NCI-H2171 (cell line): ENCODE measurements around the gene HEXB.
"Not testable (repeated sequence)": the region's sequence is repeated elsewhere in the genome, so short reads cannot be mapped to it uniquely, and the experiment has no call there.

Source experiments
- DNase-seq: peaks from one replicate; lab custom pipeline; 2025; lab: John Stamatoyannopoulos, UW

Gene HEXB

DNA sequence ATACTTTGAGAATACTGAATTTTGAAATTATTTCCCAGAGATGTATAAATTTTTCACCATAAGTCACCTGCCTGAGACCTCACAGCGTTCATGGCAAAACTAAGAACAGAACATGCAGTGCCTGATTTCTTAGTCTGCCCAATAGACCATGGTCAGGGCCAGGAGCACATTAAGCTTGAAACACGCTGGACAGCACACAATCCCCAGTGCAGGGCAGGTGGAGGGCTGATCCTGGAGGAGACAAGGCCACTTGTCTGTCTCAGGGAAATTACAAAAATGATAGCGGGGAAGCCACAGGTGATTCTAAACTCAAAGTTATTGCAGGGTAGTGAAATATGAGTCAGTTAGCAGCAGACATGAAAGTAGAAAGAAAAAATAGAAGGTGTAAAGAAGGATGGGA, 25.9 kb upstream of the HEXB start:
- DNase-seq: no peak

DNA sequence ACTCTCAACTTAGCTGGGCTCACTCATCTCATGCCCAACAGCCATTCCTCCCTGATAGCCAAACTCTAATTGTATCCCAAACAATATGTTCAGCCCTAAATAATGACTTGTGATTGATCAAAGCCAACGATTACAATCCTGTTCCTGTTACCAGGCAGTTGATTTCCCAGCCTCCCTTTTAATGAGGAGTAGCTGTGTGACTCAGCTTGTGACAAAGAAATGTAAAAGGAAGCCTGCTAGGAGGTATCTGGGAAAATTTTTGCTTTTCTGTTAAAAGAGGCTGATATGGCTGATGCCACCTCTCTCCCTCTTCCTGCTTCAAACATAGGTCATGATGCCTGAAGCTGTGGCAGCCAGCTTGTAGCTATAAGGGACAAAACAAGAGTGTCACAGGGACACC, 24.9 kb upstream of the HEXB start:
- no peak for DNase-seq

DNA sequence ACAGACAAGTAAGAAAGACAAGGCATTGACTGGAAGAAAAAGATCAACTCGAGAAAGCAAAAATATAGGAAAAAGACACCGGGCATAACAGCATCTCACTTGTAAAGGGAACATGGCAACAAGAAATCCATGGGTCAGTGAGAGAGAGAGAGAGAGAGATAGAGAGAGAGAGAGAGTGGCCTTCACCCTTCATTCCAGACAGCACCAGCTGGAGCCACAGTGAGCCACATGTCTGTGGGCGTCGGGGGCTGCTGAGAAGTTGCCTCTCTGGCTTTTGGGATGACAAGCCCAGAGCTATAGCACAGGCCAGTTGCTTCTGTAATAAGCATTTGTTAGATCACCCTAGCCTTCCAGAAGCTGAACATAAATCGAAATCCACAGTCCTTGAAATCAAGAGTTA, 24.2 kb upstream of the HEXB start:
- DNase-seq: no peak

DNA sequence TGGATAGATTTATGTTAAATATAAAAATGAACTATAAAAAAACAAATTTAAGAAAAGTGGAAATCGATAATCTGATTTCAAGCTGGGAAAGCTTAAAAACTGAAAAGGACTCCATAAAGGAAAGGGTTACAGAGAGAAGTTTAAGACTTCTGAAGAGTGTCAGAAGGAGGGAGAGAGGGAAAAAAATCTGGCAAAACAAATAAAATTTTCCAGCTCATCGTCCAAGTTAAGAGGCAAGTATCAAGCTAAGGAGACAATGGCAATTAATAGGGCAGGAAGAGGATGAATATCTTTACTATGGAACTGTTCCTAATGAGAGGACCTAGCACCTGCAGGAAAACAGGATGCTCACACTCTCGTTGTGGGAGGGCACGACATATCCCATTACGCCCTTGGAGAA, 20.5 kb upstream of the HEXB start:
- no peak for DNase-seq

DNA sequence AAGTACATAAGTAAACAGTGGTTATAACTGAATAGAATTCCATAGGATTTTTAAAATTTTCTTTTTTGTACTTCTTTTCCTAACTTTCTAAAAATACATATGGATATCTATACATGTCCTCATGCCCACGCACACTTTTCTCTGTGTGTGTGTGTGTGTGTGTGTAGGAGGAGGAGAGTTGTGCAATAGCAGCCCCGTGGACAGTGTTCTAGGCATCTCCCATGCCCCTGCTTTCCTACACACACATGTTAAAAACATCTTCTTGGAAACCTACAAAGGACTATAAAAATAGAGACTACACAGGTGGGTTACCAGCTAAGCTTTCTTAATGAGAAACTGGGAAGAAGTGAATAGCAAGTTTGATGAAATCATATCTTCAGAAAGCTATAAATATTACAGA, 19.8 kb upstream of the HEXB start:
- DNase-seq: no peak

DNA sequence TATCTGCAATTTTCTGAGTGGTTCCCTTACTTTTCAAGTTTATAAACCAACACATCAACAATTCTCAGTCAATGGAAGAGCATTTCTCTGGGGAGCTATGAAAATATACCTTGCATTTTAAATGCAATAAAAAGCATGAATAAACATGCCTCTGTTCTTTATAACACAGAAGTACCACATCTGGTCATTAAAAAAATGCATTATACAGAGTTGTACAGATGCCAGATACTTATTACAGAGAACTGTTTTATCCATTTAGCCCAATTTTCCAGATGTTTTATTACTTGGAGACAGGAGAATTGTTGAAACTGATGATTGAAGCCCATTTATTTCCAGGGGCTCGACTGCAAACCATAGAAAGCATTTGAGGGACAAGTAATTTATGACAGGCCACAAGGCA, 19.2 kb upstream of the HEXB start:
- DNase-seq: no peak

DNA sequence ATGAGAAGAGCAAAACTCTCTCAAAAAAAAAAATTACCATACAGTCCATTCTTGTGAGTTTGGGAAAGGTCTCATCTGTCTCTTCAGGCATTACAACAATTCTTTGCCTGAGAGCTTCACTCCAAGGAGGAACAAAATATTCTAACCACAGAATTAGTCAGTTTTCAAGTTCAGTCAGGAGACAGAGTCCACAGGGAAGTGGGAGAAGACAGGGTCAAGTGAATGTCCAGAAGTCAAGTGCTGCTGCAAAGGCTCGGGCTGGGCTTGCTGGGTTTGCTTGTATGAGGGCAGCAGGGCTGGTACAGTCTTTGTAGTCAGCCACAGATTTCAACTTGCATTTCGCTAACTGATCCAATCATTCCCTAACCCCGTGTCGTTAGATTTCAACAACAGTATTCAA, 17.6 kb upstream of the HEXB start:
- no peak for DNase-seq

DNA sequence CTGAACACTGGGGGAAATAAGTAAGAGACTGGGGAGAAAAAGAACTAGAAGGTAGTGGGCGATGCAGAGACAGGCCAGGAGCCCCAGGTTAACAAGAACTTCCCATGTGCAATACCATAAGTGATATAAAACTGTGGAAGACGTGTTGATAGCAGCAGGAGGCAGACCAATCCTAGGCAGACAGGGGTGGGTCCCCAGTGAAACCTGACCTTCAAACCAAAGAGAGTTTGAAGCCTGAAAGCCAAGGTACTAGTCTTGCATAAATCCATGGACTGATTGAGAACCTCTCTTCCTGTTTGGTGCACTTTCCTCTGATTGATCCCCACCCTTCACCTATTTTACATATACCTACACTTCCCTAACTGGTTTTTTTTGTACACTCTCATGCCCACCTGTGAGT, 15.2 kb upstream of the HEXB start:
- no peak for DNase-seq

DNA sequence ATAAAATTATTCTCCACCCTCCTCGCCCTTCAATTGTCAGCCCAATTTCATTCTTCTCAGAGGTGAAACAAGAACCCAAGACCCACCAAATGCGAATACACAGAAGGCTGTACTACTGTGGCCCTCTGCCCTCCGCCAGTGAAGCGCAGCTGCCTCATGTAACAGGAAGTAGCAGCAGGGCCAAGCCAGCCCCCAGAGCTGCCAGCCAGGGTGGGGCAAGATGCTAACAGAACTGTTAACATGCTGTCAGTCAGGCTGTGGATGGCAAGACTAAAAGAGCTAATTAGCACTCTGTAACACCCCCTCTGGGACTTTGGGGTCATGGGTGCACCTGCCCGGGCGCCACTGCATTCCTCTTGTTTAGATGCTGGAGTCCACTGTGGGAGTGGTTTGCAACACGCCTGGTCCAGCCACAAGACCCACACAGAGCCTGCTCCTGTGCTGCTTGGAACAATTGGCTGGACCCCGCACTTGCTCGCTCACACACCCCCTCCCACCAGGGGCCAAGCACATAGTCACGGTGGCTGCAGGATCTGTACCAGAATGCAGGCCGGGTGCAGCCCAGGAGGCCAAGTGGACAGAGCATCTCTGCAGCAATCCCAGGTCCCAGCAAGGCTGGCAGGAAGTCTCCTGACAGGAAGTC, 14.5 kb upstream of the HEXB start:
- DNase-seq: no peak

DNA sequence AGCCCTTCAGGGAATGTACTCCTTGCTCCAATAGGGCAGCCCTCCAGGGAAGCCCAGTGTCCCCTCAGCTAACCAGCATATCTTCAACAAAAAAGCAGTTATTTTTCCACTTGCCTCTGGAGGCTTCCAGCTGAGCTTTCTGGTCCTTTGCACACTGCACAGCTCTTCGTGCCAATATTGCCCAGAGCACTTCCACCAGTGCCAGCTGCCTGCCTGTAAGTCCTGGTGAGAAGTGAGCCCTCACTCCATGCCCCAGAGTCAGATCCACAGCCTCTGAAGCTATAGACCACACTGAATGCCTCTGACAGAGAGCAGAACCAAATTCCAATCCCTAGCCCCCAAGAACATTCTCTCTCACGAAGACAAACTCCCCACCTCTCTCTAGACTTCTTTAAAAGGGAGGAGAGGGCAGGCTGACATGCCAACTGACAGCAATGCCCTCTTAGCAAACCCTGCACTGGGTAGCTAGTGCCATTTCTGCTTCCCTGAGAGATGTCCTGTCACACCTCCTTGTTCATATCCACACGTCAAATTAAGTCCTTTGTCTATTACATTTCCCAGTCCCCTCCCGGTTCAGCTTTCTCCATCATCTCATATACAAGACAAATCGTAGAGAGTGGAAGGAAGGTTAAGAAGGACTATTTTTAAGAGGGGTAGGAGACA, 12.7 kb upstream of the HEXB start:
- no peak for DNase-seq

DNA sequence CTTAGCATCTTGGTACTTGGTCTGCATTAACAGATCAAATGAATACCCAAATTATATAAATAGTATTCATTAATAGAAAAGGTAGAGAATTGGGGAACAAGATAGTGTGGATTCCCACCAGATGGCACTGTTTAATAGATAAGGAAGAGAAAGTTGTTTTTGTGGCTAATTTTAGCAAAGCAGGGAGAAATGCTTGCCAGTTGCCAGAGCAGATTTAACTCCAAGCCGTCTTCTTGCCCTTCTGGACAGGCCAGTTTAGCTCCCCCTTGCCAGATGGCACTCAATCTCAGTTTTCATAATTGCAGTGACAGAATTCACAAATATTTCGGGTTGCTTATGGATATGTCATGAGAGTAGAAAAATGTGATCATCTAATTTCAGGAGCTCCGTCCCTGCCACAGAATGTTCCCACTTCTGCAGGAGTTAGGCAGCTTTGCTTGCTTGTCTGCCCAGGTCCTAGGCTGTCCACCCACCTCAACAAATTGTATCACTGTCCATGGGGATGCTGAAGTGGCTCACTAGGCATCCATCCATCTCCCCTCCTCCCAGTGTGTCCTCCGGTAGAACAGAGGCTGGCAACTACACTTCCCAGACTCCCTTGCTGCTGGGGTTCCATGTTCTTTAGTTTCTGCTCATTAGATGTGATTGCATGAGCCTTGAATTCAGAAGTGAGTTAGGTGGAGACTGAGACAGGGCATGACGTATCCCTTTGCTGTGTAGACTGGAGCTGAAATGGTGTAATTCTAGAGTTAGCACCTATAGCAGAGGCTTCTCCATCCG, 11.8 kb upstream of the HEXB start:
- DNase-seq: no peak

DNA sequence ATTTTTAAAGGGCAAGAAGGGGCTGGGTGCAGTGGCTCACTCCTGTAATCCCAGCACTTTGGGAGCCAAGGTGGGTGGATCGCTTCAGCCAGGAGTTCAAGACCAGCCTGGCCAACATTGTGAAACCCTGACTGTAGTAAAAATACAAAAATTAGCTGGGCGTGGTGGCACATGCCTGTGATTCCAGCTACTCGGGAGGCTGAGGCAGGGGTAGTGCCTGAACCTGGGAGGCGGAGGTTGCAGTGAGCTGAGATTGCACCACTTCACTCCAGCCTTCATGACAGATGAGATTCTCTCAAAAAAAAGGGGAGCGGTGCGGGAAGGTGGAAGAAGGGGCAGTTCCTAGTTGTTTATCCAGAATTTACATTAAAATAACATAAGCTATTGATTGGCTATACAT, 8.6 kb upstream of the HEXB start:
- not testable (repeated sequence) for DNase-seq

DNA sequence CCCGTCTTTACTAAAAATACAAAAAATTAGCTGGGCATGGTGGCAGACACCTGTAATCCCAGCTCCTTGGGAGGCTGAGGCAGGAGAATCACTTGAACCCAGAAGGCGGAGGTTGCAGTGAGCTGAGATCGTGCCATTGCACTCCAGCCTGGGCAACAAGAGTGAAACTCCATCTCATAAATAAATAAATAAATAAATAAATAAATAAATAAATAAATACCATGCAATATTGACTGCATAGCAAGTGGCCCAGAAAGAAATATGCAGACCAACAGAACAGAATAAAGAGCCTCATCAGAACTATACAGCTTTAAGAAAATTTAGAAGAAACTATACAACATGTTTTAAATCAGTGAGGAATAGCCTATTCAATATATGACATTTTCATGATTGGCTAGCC, 6.9 kb upstream of the HEXB start:
- not testable (repeated sequence) for DNase-seq

DNA sequence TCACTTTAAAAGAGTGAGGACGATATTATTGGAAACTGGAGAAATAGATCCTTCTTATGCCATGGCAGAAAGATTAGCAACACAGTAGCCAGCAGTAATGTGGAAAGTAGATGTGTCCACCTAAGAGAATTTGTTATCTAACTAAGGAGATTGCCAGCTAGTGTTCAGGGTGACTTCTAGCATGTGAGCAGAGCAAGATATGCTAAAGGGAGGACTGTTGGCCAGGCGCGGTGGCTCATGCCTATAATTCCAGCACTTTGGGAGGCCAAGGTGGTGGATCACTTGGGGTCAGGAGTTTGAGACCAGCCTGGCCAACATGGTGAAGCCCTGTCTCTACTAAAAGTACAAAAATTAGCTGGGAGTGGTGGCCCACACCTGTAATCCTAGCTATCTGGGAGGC, 5.7 kb upstream of the HEXB start:
- not testable (repeated sequence) for DNase-seq

DNA sequence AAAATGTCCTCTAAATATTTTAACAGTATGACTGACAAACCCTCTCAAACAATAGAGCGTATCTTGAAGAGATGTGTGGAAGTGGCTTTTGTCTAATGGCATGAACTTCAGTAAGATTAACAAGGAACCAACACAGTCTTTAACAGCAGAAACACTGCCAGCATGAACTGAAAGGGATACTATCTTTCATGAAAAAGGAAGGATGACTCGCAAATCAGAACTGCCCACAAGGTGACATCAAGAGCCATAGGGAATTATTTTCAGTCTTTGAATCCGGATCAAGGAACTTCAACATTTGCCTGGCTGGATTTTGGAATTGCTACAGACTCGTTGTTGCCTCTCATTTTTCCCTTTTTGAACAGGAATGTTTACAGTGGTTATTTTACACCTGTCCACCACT, 5.1 kb upstream of the HEXB start:
- no peak for DNase-seq

DNA sequence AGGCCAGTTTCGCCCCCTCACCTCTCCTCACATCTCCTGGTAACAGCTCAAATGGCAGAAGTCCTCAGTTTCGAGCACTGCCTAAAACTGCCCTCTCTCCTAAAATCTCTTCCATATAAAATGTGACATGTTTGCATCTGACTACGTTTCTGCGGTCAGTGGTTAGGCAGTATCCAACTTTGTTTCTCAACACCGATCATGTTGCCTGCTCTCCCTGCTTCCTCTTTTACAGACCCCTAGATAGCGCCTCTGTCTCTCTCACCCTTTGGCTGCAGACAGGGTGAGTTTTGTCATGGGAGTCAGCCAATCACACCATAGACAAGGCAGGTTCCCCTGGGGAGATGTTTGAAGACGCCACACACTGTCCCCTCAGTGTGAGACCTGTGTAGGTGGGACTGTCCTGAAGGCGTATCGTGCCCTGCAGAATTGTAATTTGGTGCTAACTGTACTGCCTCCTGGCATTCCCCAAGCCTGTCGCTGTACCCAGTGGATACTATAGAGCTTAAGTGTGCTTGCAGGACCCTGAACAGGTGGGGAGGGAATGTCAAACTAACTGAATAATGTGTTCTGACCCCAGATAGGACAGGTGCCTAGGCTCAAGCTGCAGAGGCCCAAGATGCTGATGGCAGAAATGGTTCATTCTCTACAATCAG, 1.1 kb downstream of the HEXB start:
- no peak for DNase-seq

DNA sequence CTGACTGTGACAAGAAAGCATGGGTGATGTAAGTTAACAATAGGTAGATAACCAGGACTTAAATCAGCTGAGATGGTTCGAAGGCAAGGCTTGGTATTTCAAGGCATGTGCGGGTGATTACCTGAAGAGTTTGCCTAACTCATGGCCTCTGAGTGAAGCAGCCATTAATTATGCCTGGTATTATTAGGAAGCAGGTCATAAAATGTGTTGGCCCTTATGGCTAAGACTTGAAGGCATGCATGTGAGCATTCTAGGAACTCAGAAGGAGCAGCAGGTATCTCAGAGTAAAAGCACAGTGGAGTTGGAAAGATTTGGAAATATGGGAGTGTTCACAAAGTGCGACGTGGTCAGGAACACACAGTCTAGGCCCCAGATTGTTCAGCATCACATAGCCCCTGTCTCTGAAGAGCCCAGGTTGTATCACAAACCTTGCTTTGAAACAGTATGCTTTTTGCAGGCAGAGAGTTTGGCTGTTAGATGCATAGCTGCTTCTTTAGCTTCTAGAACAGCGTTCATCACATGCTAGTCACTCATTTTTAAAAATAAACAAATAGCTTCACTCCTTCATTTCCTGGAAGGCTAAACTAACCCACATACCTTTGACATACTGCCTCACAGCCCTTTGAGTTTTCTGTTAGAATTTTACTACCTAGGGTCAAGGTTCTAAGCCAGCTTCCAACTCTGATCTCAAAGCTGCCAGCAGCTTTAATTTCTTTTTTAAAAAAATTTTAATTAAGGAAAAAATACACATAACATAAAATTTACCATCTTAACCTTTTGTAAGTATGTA, 2.1 kb downstream of the HEXB start:
- DNase-seq: no peak

DNA sequence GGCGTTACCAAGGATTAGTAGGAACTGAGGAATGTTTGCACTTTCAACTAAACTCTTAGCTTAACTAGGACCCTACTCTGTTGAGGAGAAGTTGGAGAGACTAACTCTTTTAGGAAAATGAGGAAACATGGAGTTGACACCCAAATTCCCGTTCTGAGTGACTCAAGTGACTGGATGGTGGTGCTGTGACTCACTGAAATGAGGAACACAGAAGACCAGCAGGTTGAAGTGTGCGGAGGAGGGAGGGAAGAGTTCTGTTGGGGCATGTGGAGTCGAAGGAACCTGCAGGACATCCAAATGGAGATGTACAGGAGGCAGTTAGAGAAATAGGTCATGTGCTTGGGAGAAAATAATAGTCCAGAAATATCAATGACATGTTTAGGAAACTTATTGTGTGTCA, 8.2 kb downstream of the HEXB start:
- no peak for DNase-seq

DNA sequence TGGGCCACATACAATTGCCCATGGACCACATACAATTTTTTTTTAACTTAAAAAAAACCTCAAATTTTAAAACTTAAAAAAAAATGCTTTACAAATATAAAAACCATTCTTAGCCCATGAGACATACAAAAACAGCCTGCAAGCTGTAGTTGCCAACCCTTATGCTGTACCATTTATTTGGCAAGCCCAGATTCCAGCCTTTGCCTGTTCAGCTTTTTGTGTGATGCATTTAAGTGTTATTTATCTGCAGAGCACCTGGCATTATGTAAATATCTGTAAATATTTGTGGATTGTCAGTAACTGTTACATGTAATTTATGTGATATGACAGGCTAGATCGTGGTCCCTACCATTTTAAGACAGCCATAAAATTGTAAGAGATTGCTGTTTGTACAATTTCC, 32.6 kb downstream of the HEXB start:
- DNase-seq: no peak

DNA sequence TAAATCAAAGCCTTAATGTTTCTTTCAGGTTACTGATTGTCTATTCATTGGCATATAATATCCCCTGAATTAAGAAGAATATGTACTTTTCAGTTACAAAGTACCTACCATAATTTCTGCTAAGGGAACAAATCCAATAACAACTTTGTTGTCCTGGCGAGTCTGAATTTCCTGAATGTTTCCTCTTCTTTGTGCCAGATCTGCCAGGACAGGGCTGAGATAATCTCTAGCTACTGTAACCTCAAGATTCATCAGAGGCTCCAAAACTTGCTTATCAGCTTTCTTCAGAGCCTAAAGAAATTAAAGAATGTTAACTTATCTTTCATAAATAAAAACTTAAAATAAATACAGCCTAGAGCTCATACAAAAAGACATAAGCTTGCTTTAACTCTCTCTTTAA, 37.2 kb downstream of the HEXB start:
- DNase-seq: no peak

DNA sequence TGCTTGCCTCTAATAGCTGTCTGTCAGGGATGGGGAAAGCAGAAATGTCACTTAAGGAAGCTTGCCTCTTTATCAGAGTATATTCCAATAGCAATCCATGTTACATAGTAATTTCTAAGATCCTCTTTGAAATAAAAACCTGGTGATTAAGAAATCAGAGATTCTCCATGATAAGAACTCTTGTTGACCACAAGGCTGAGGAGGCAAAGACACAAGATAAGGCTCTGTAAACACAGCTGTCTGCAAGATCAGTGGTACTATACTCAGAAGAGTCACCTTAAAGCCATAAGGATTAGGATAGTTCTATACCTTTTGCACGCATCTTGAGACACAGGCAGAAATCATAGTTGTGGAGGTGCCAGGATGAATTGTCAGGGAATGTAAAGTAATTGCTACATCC, 40.3 kb downstream of the HEXB start:
- DNase-seq: no peak

DNA sequence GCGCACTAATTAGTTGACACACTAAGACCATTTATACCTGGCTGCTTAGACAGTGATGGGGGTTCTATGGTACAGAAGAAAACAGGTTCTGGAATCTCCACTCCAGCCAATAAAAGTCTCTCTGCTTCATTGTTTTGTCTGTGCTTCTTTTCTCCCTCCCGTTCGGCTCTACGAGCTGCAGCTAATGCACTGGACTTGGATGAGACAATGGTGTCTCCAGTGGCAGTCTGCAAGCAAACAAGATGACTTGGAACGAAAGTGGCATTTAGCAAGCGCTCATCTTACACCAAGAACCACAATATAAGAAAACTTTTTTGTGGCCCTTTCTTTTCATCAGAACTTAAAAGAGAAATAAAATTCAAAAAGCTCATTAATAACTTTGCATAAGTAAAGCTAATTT, 51.7 kb downstream of the HEXB start:
- no peak for DNase-seq
